GM18498 (cell line): ENCODE data around the gene KDM4B.

ENCODE experiments used
- ATAC-seq: cut with Tn5 transposase; IDR thresholded peaks from one replicate; pipeline ENCODE4 v1.9.1; 2021; ENCODE audit warnings: mild to moderate bottlenecking, moderate library complexity; ENCODE audit not compliant: unreplicated experiment

The KDM4B gene

GRCh38 chr19:5103061-5103701 is 134.3 kb downstream of the KDM4B start:
- no peak for ATAC-seq

- no peak for ATAC-seq
Measured at GRCh38 chr19:5103812-5104410, 135.0 kb downstream of the KDM4B start.

GRCh38 chr19:5104871-5105351 is 136.0 kb downstream of the KDM4B start:
- no peak for ATAC-seq

GRCh38 chr19:5106191-5106726 is 137.3 kb downstream of the KDM4B start:
- ATAC-seq: no peak

- ATAC-seq: no peak
Measured at GRCh38 chr19:5106971-5107370, 138.1 kb downstream of the KDM4B start.

- no peak for ATAC-seq
Measured at GRCh38 chr19:5107432-5108122, 138.7 kb downstream of the KDM4B start.

GRCh38 chr19:5108123-5108596 is 139.2 kb downstream of the KDM4B start:
- no peak for ATAC-seq

DNA sequence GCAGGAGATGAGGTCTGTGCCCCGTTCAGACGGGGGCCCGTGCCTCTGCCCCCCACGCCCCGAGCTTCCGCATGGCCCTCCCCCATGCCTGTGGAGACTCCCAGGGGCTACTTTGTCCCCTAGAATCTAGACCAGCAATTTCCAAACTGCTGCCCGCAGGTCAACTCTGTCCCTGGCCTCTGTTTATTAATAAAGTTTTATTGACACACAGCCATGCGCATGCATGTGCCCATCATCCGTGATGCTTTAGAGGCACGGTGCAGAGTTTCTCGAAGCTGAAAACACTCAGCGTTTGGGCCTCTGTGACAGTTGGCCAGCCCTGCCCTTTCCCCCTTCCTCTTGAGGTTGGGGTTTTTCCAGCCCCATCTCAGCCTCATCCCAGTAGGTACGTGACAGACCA is 140.0 kb downstream of the KDM4B start:
- no peak for ATAC-seq

DNA sequence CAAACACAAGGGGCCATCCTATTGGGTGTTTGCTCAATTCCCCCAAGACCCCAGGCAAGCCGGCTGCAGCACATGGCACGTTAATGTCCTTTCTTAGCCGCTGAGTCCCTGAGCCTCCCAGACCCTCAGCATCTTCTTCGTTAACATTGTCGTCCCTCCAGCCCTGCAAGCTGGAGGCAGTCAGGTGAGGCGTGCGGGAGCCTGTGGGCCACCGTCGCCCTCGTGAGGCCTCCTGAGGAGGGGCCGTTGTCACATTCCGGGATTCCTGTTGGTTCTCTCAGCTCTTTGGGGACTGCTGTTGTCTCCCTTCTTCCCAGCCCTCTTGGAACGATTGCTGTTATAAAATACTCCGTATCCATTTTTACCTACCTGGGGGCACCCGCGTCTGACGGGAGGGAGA is 140.6 kb downstream of the KDM4B start:
- ATAC-seq: no peak

DNA sequence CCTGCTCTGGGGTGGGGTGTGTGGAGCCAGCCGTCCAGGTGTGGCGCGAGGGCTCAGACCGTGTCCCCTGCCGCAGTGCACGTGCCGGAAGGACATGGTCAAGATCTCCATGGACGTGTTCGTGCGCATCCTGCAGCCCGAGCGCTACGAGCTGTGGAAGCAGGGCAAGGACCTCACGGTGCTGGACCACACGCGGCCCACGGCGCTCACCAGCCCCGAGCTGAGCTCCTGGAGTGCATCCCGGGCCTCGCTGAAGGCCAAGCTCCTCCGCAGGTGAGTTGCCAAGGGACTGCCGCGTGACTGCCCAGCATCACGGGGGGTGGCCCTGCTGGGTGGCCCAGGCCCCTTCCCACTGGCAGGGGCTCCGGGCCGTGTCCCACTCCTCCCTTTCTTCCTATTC is 141.6 kb downstream of the KDM4B start:
- no peak for ATAC-seq

DNA sequence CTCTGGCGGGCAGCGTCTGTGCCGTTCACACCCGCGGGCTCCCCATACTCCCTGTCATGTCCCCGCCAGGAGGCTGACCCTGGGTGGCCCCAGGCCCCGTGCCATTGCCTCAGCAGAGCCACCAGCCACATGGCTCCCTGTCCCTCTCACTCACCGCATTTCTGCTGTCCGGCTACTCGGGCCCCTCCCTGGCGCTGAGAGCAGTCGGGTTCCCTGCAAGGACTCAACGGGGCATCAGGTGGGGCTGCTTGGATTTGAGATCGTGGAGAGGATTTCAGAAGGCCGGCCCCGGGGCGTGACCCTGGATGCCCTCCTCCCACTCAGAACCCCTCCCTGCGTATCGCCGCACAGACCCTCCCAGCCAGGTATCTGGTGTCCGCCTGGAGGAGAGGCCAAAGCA is 142.1 kb downstream of the KDM4B start:
- no peak for ATAC-seq

DNA sequence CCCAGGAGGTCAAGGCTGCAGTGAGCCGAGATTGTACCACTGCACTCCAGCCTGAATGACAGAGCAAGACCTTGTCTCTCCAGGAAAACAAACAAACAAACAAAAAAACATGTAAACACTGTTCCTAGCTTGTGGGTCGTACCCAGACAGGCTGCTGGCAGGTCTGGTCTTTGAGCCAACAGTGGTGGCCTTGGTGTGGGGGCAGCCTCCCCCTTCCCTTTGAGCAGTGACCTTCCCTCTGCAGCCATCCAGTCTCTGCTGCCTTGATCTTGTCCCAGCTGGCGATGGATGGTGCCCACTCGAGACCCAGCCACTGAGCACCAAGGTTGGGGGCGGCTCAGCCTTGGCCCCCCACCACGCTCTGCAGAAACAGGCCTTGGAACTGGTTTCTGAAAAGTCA is 143.3 kb downstream of the KDM4B start:
- ATAC-seq: no peak

GRCh38 chr19:5112681-5113575 is 144.0 kb downstream of the KDM4B start:
- no peak for ATAC-seq

- ATAC-seq: no peak
Measured at GRCh38 chr19:5113633-5114586, 145.0 kb downstream of the KDM4B start.

DNA sequence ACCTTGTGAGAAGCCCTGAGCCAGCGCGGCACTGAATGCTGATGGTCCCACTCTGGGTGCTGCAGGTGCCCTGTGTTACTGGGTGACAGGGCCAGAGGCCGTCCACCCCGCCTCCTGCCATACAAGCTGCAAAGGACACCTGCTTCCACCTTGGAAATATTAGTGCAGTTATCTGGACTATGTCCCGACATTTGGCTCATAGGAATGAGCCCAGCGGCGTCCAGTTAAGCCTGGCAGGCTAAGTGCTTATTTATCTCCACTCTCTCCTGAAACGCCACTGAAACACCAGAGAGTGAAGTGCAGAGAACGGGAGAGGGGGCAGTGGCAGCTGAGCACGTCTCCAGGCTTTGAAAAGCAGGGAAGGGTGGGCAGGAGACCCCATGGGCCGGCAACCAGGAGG is 145.8 kb downstream of the KDM4B start:
- no peak for ATAC-seq

DNA sequence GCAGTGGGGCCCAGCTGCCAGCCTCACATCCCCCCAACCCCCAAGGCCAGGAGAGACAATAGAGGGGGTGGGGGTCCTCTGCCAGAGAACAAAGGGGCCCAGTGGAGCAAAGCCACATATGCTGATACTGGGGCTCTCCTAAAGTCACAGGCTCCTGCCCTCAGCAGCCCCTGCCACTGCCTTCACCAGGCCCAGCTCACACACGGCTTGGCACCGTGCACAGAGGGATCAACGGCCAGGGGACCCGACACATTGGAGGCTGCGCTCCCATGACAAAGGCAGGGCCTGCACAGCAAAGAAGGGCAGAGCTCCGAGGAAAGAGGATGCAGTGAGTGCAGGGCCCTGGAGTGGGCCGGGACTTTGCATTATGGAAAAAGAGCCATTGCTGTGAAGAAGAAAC is 146.4 kb downstream of the KDM4B start:
- ATAC-seq: no peak

- ATAC-seq: no peak
Measured at GRCh38 chr19:5115771-5116202, 146.9 kb downstream of the KDM4B start.

DNA sequence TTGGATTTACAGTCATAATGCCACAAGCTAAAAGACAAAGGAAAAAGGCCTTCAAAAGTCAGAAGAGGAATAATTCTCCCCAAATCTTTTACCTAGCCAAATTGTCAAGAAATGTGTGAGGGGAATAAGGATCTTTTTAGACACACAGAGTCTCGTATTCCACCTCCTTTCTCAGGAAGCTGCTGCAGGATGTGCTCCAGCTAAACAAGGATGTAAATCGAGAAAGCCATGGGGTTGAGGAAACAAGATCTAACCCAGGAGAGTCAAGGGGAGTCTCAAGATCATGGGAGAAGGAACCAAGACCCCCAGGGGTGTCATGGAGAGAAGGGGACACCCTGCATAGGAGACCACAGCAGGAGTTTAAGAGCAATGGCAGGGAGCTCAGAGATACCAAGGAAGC is 147.4 kb downstream of the KDM4B start:
- no peak for ATAC-seq

DNA sequence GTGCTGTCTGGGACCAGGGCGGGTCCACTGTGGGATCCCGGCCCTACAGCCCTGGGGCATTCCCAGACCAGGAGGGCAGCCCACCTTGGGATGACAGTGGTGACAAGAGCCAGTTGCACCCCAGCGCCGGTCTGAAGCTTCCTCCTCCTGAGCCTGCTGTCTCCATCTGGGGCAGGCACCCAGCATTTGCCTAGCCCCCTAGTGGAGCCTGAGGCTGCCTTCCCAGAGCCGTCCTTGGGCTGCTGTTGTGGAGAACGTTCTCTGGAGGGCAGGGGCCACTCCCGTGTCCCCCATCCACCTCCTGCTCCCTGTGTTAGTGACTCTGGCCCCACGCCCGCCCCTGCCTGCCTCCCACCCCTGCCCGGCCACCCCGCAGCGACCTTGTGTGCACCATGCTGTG is 148.5 kb downstream of the KDM4B start:
- no peak for ATAC-seq

DNA sequence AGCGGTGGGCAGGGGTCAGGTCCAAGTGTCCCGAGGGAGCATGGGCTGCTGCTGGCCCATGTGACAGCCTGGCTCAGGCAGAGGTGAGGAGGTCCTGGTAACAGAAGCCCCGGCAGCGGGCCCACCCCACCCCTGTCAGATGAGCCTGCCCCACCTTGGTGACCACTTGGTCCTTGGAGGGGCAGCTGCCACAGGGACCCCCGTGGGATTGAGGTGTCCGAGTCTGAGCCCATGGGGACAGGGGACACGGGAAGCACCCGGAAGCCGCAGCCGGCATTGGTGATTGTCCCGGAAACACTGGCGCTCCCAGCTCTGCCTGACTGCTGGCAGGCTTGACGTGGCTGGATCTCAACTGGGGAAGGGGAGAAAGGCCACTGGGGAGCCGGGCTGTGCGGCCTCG is 149.1 kb downstream of the KDM4B start:
- ATAC-seq: no peak
